Kidney capillary endothelial cell (primary cell): Measurements from ENCODE around the gene TAMALIN.
A peak's percentile ranks its signal among the peaks of the same experiment; 100 is the strongest.

ENCODE experiments used
- DNase-seq: peaks from one replicate; pipeline ENCODE4 v3.0.0-alpha.2; 2018; ENCODE audit warnings: low spot score

The TAMALIN gene

GRCh38 chr12:52037248-52037861, 30.6 kb downstream of the TAMALIN start:
- DNase-seq = no peak

- no peak for DNase-seq
Observed at GRCh38 chr12:52038447-52038846, 31.7 kb downstream of the TAMALIN start.

- DNase-seq = no peak
Observed at GRCh38 chr12:52041035-52041434, 34.3 kb downstream of the TAMALIN start.

- no peak for DNase-seq
Observed at GRCh38 chr12:52041695-52042123, 35.0 kb downstream of the TAMALIN start.

GRCh38 chr12:52042706-52043385, 36.1 kb downstream of the TAMALIN start:
- DNase-seq = no peak

- DNase-seq = peak; percentile 59
Observed at GRCh38 chr12:52043386-52044212, 36.9 kb downstream of the TAMALIN start.

- DNase-seq = peak; percentile 61
Observed at GRCh38 chr12:52044292-52044983, 37.7 kb downstream of the TAMALIN start.

GRCh38 chr12:52045794-52046199, 39.1 kb downstream of the TAMALIN start:
- DNase-seq = no peak

- DNase-seq = no peak
Observed at GRCh38 chr12:52046859-52047258, 40.1 kb downstream of the TAMALIN start.

- no peak for DNase-seq
Observed at GRCh38 chr12:52049286-52049685, 42.5 kb downstream of the TAMALIN start.

- no peak for DNase-seq
Observed at GRCh38 chr12:52049688-52050087, 42.9 kb downstream of the TAMALIN start.

GRCh38 chr12:52050116-52050757, 43.5 kb downstream of the TAMALIN start:
- no peak for DNase-seq

GRCh38 chr12:52050758-52051541, 44.2 kb downstream of the TAMALIN start, which contains the start of gene NR4A1:
TSS of gene NR4A1 (plus strand) at chr12:52051442. CDS start at chr12:52054329, 2,887 bp downstream.
- peak; percentile 91 for DNase-seq

- DNase-seq = no peak
Observed at GRCh38 chr12:52052468-52053186, 45.9 kb downstream of the TAMALIN start.

GRCh38 chr12:52053536-52054209, 46.9 kb downstream of the TAMALIN start:
- no peak for DNase-seq

- no peak for DNase-seq
Observed at GRCh38 chr12:52054231-52054832, 47.6 kb downstream of the TAMALIN start.

- DNase-seq = no peak
Observed at GRCh38 chr12:52054833-52055730, 48.3 kb downstream of the TAMALIN start.
